ENCODE measurements around the gene ACVR2B. TPM values are rescaled to one million over a fixed set of nuclear protein-coding genes. Genes with fewer than 3 reads are reported as not detected.
A peak's percentile ranks its signal among the peaks of the same experiment; 100 is the strongest.

The ACVR2B gene
- total and polyA plus RNA-seq, 2 donors (not counting 1 experiment from before 2014, with no cell fraction given), result 0.18 to 4.2 TPM

GRCh38 chr3:38454178-38454883 is 641 bp downstream of the ACVR2B start:
- CTCF ChIA-PET, result no interaction called here
- peak overlapping the region; percentile 71 for H2AFZ ChIP-seq (ENCODE audit: insufficient read depth, low read depth, low read length, poor library complexity, severe bottlenecking)
- Mint-ChIP-seq H3K27ac (peak overlapping the region; percentile 29), H3K27me3 (peaks cover 28% of the 10 kb centered on the region), H3K9me3 (ENCODE audit: insufficient read depth) (no peaks in the 10 kb centered on the region), H3K4me3 (peak overlapping the region; percentile 90), H3K4me1 (peaks cover 15% of the 10 kb centered on the region)
- WGBS (ENCODE audit: insufficient coverage), result under 1% methylated on average over 78 of the region's 78 CpGs
- H3K27me3 ChIP-seq (replicated peaks in 1 of 4; ENCODE audit: control extremely low read depth in 1 of 4, control insufficient read depth in 3 of 4, insufficient read depth in 4 of 4, low read length in 3 of 4), result peaks cover 0 to 33% (median 8%) of the 10 kb centered on the region in 4 experiments
- no peak overlapping the region for H3K27ac ChIP-seq (ENCODE audit: low read length in 2 of 2)
- DNase-seq, result peak; percentile 47
- peaks cover 0 to 11% (median 0%) of the 10 kb centered on the region in 3 donors for H3K9me3 ChIP-seq (ENCODE audit: control extremely low read depth in 1 of 3, control insufficient read depth in 2 of 3, insufficient read depth in 1 of 3, low read length in 2 of 3)
- H3K9ac ChIP-seq (ENCODE audit: low read length), result peak overlapping the region; percentile 66
- no peak for TF ChIP-seq CTCF (IDR thresholded peaks at IDR 0.05)
- no peak for TF ChIP-seq EZH2 (IDR thresholded peaks at IDR 0.05; ENCODE audit: borderline replicate concordance, insufficient read depth, low read depth, low read length, poor library complexity, severe bottlenecking)
- peaks cover 13 to 24% of the 10 kb centered on the region in 2 donors for H3K4me1 ChIP-seq (ENCODE audit: control insufficient read depth in 2 of 2, insufficient read depth in 2 of 2, low read length in 2 of 2)
- intact Hi-C loops (cut with micrococcal nuclease), result loop anchor here (10.0 kb wide), 1 partner anchor 110 kb away; the partner anchor contains the start of gene XYLB
- no peaks in the 10 kb centered on the region for H3K36me3 ChIP-seq (replicated peaks in 1 of 2; ENCODE audit: control extremely low read depth in 1 of 2, control insufficient read depth in 1 of 2, extremely low read depth in 1 of 2, insufficient read depth in 2 of 2, low read length in 1 of 2)
- H3K79me2 ChIP-seq (ENCODE audit: control insufficient read depth, insufficient read depth, low read length), result no peaks in the 10 kb centered on the region
- peak overlapping the region; percentile 81 for H3K4me2 ChIP-seq (replicated peaks; ENCODE audit: low read depth, low read length, poor library complexity, severe bottlenecking)
- H3K4me3 ChIP-seq (ENCODE audit: control extremely low read depth in 1 of 5, extremely low read depth in 1 of 5, insufficient read depth in 1 of 5, low read depth in 2 of 5, low read length in 4 of 5), result peak overlapping the region; percentile 40 to 63 (median 55)
- no peaks in the 10 kb centered on the region for H4K20me1 ChIP-seq (ENCODE audit: control insufficient read depth, insufficient read depth, low read length, poor library complexity, severe bottlenecking)
- POLR2A ChIA-PET, result no interaction called here
- peak; percentile 42 for ATAC-seq (ENCODE audit: low read depth)
